ENCODE results near the gene RPTOR. TPM values are rescaled to one million over a fixed set of nuclear protein-coding genes. Genes with fewer than 3 reads are reported as not detected.

RPTOR gene
- total RNA-seq, 1 experiment from 2014 or later, result 25.1 TPM

GRCh38 chr17:80719449-80719848 is 174.8 kb downstream of the RPTOR start:
- H3K23me2 ChIP-seq (ENCODE audit: insufficient read length, low read depth, low read length, poor library complexity, severe bottlenecking), result no peaks in the 10 kb centered on the region
- no peak for TF ChIP-seq CTCF (conservative IDR thresholded peaks at IDR 0.05)
- no peaks in the 10 kb centered on the region for H3K79me1 ChIP-seq (ENCODE audit: insufficient read depth, low read depth, low read length, poor library complexity, severe bottlenecking)
- no peaks in the 10 kb centered on the region for H3K9me3 ChIP-seq (ENCODE audit: control insufficient read depth, low read depth, low read length)
- H3K18ac ChIP-seq (ENCODE audit: insufficient read length, low read depth, low read length), result no peak overlapping the region
- peaks cover 26 to 29% of the 10 kb centered on the region in 2 experiments for H3K4me1 Mint-ChIP-seq
- H2BK5ac ChIP-seq (ENCODE audit: insufficient read length, low read length), result no peak overlapping the region
- H2BK12ac ChIP-seq (ENCODE audit: insufficient read length, low read depth, low read length), result no peak overlapping the region
- no peak overlapping the region for H3K14ac ChIP-seq (ENCODE audit: insufficient read depth, low read length)
- H3K9me3 Mint-ChIP-seq, result no peaks in the 10 kb centered on the region; a peak in 1 of 5 replicates
- H2BK20ac ChIP-seq (ENCODE audit: low read depth, low read length, poor library complexity, severe bottlenecking), result no peak overlapping the region
- H2AFZ ChIP-seq (ENCODE audit: low read length), result no peak overlapping the region
- no peak overlapping the region for H3K4me2 ChIP-seq (ENCODE audit: insufficient read depth, insufficient read length, low read length)
- H3K56ac ChIP-seq (ENCODE audit: insufficient read length, low read depth, low read length), result no peak overlapping the region
- H2BK15ac ChIP-seq (ENCODE audit: low read depth, low read length), result no peak overlapping the region
- H3K23ac ChIP-seq (ENCODE audit: insufficient read length, low read depth, low read length), result no peak overlapping the region
- no peaks in the 10 kb centered on the region for H3K27me3 ChIP-seq (ENCODE audit: insufficient read depth, low read length)
- H3K36me3 Mint-ChIP-seq (ENCODE audit: insufficient read depth in 1 of 3, low read depth in 3 of 3), result peaks cover 0 to 5% (median 0%) of the 10 kb centered on the region in 3 experiments; a peak in 3 of 7 replicates
- H4K8ac ChIP-seq (replicated peaks; ENCODE audit: insufficient read length, low read depth, low read length), result no peak overlapping the region
- H3K9ac ChIP-seq (ENCODE audit: extremely low read depth, insufficient read length, low read length), result no peak overlapping the region
- WGBS (ENCODE audit: extremely low coverage, insufficient read length, low lambda C conversion rate), result no CpG with 5 or more reads among the region's 9 CpGs
- no peaks in the 10 kb centered on the region; the same call in 1 of the 2 replicates for H3K27me3 Mint-ChIP-seq (ENCODE audit: low read depth)
- no peak overlapping the region for H3K27ac ChIP-seq (ENCODE audit: insufficient read length, low read depth, low read length)
- H4K5ac ChIP-seq (ENCODE audit: insufficient read length, low read depth, low read length), result no peak overlapping the region
- H3T11ph ChIP-seq (ENCODE audit: low read length), result no peak overlapping the region
- no peaks in the 10 kb centered on the region for H4K20me1 ChIP-seq (ENCODE audit: control insufficient read depth, insufficient read depth, insufficient read length)
- no peak overlapping the region for H3K4me3 Mint-ChIP-seq
- no peak overlapping the region for H3K27ac Mint-ChIP-seq
- H3K4me1 ChIP-seq (ENCODE audit: insufficient read depth, low read length), result peaks cover 3% of the 10 kb centered on the region; the same call in 1 of the 2 replicates
- no peak overlapping the region for H4K91ac ChIP-seq (ENCODE audit: insufficient read length, low read depth, low read length)
- H3K79me2 ChIP-seq (ENCODE audit: insufficient read depth, low read length), result peaks cover 3% of the 10 kb centered on the region; the same call in 1 of the 2 replicates
- H2BK120ac ChIP-seq (ENCODE audit: low read depth, low read length, poor library complexity, severe bottlenecking), result no peak overlapping the region
- no peak overlapping the region for H2AK5ac ChIP-seq (ENCODE audit: insufficient read length, low read length)
- no peak for DNase-seq
- no peak overlapping the region for H3K4ac ChIP-seq (ENCODE audit: low read depth, low read length)

Measured in H9 (cell line).